ENCODE measurements around the gene SAMD13. TPM values are rescaled to one million over a fixed set of nuclear protein-coding genes. Genes with fewer than 3 reads are reported as not detected.

The SAMD13 gene
- total and polyA plus RNA-seq, 10 of the 15 experiments (the other 5 are each of a cell fraction or from before 2014, with no cell fraction given) = 0.81 to 1.9 (median 1.2) TPM; not detected in 1

DNA sequence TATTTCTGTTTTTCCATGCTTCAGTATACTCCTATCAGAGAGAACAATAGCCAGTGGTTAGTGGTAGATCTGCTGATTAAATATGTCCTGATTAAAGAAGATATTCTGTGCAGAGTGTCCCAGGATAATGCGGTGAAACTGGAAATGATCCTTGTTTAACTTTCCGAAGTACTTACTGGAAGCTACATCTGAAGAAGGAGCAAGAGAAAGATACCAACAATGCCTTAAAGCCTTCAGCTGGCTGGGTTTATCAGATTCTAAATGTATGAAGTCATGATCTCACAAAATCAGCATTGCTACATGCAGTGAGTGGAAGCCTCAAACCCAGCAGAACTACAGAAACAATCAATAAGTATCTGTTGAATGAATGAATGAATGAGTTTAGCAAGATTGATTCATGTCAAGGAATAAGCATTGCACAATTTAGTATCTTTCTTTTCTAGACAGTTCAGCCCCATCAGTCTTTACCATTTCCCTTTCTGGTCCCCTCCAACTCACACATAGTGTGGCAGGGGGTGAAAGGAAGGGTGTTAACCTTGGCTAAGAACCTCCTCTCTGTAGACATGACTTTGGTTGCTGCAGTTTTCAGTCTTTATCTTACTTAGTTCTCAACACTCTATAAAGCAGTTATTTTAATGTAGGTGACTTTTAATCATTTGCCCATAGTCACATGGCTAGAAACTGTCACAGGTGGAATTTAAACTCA lies 72.1 kb downstream of the SAMD13 start:
- Histone ChIP-seq H2AFZ (ENCODE audit: control insufficient read depth, low read depth, low read length) (no peak overlapping the region), H3K9me3 (replicated peaks; ENCODE audit: control insufficient read depth, insufficient read depth, low read length) (no peaks in the 10 kb centered on the region), H3K36me3 (ENCODE audit: control insufficient read depth in 2 of 2, insufficient read depth in 2 of 2, low read length in 1 of 2) (no peaks in the 10 kb centered on the region), H3K4me3 (no peak overlapping the region), H3K9ac (ENCODE audit: control insufficient read depth, insufficient read depth, low read length) (no peak overlapping the region), H3K4me2 (ENCODE audit: control insufficient read depth, insufficient read depth) (no peak overlapping the region), H3K4me1 (ENCODE audit: control insufficient read depth, insufficient read depth, low read length) (no peaks in the 10 kb centered on the region), H3K27ac (ENCODE audit: control insufficient read depth, insufficient read depth) (no peak overlapping the region), H3K27me3 (replicated peaks in 1 of 2; ENCODE audit: control insufficient read depth in 2 of 2, insufficient read depth in 2 of 2, low read length in 1 of 2) (no peaks in the 10 kb centered on the region), H4K20me1 (ENCODE audit: control insufficient read depth, insufficient read depth) (no peaks in the 10 kb centered on the region), H3K79me2 (ENCODE audit: control insufficient read depth, insufficient read depth, low read length) (no peaks in the 10 kb centered on the region)
- TF ChIP-seq, protein P1, sequence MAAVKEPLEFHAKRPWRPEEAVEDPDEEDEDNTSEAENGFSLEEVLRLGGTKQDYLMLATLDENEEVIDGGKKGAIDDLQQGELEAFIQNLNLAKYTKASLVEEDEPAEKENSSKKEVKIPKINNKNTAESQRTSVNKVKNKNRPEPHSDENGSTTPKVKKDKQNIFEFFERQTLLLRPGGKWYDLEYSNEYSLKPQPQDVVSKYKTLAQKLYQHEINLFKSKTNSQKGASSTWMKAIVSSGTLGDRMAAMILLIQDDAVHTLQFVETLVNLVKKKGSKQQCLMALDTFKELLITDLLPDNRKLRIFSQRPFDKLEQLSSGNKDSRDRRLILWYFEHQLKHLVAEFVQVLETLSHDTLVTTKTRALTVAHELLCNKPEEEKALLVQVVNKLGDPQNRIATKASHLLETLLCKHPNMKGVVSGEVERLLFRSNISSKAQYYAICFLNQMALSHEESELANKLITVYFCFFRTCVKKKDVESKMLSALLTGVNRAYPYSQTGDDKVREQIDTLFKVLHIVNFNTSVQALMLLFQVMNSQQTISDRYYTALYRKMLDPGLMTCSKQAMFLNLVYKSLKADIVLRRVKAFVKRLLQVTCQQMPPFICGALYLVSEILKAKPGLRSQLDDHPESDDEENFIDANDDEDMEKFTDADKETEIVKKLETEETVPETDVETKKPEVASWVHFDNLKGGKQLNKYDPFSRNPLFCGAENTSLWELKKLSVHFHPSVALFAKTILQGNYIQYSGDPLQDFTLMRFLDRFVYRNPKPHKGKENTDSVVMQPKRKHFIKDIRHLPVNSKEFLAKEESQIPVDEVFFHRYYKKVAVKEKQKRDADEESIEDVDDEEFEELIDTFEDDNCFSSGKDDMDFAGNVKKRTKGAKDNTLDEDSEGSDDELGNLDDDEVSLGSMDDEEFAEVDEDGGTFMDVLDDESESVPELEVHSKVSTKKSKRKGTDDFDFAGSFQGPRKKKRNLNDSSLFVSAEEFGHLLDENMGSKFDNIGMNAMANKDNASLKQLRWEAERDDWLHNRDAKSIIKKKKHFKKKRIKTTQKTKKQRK (IDR thresholded peaks at IDR 0.05; ENCODE audit: low read depth, low read length) = no peak
- TF ChIP-seq WRNIP1 (IDR thresholded peaks at IDR 0.05; ENCODE audit: borderline replicate concordance, low read depth, low read length) = no peak
- TF ChIP-seq GABPA (IDR thresholded peaks at IDR 0.05; ENCODE audit: low read depth) = no peak
- TF ChIP-seq EP300 (IDR thresholded peaks at IDR 0.05; ENCODE audit: borderline replicate concordance in 1 of 2, control insufficient read depth in 1 of 2, low read depth in 2 of 2, low read length in 2 of 2) = no peak
- no peak for TF ChIP-seq ZNF622 (IDR thresholded peaks at IDR 0.05)
- no peak for TF ChIP-seq EED (IDR thresholded peaks at IDR 0.05; ENCODE audit: low read depth)
- no peak for TF ChIP-seq HDAC2 (IDR thresholded peaks at IDR 0.05)
- no peak for TF ChIP-seq ATF7 (IDR thresholded peaks at IDR 0.05; ENCODE audit: low read depth)
- TF ChIP-seq MTA2 (IDR thresholded peaks at IDR 0.05; ENCODE audit: low read depth) = no peak
- TF ChIP-seq BCL11A (IDR thresholded peaks at IDR 0.05; ENCODE audit: low read depth, low read length) = no peak
- TF ChIP-seq, protein P2, sequence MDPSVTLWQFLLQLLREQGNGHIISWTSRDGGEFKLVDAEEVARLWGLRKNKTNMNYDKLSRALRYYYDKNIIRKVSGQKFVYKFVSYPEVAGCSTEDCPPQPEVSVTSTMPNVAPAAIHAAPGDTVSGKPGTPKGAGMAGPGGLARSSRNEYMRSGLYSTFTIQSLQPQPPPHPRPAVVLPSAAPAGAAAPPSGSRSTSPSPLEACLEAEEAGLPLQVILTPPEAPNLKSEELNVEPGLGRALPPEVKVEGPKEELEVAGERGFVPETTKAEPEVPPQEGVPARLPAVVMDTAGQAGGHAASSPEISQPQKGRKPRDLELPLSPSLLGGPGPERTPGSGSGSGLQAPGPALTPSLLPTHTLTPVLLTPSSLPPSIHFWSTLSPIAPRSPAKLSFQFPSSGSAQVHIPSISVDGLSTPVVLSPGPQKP (IDR thresholded peaks at IDR 0.05; ENCODE audit: low read depth, low read length) = no peak
- TF ChIP-seq RCOR1 (conservative IDR thresholded peaks at IDR 0.05; ENCODE audit: low read depth, low read length) = no peak
- TF ChIP-seq, protein P3, sequence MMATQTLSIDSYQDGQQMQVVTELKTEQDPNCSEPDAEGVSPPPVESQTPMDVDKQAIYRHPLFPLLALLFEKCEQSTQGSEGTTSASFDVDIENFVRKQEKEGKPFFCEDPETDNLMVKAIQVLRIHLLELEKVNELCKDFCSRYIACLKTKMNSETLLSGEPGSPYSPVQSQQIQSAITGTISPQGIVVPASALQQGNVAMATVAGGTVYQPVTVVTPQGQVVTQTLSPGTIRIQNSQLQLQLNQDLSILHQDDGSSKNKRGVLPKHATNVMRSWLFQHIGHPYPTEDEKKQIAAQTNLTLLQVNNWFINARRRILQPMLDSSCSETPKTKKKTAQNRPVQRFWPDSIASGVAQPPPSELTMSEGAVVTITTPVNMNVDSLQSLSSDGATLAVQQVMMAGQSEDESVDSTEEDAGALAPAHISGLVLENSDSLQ (IDR thresholded peaks at IDR 0.05) = no peak
- FAIRE-seq (no peak), ATAC-seq (no peak), DNase-seq (ENCODE audit: low read depth, low spot score) (no peak)
- in situ Hi-C loops (cut with MboI) = no loop called here
- RAD21 ChIA-PET (ENCODE audit: unreplicated experiment) = no interaction called here
- CTCF ChIA-PET = no interaction called here
- SMC1A ChIA-PET (ENCODE audit: uncharacterized antibody, unreplicated experiment) = interaction anchor here (1.3 kb wide), 1 partner anchor 17 kb away, joined by 3 read pairs; no protein-coding TSS in a partner anchor
- POLR2A ChIA-PET = no interaction called here
- 24% methylated on average over 2 of the region's 2 CpGs for WGBS (ENCODE audit: insufficient coverage, insufficient replicate concordance, low lambda C conversion rate, missing lambda C conversion rate)
- intact Hi-C loops (cut with micrococcal nuclease; ENCODE audit: unreplicated experiment) = no loop called here
- no TSS peak for BruUV-seq (replicated peaks)

Data from GM12878 (cell line).